SH-SY5Y (cell line): Measurements from ENCODE around the gene SPR.

ENCODE experiments used
- GATA2 ChIP-seq: IDR thresholded peaks from 2 replicates; pipeline ENCODE4 v1.6.1; 2011; ENCODE audit warnings: mild to moderate bottlenecking, low read depth, low read length
- GATA3 ChIP-seq: IDR thresholded peaks from 2 replicates; pipeline ENCODE4 v1.6.1; 2011; ENCODE audit warnings: low read depth, mild to moderate bottlenecking, low read length, moderate library complexity

GRCh38 chr2:72936660-72937355 lies 49.6 kb downstream of the SPR start:
- TF ChIP-seq GATA3 (no peak), GATA2 (no peak)
